DMS53 (cell line): ENCODE data around the gene ABHD17C.

Experiments
- DNase-seq: peaks from one replicate; lab custom pipeline; 2025; lab: John Stamatoyannopoulos, UW

ABHD17C gene

GRCh38 chr15:80766275-80766674 lies 71.2 kb downstream of the ABHD17C start:
- peak; percentile 26 for DNase-seq

DNA sequence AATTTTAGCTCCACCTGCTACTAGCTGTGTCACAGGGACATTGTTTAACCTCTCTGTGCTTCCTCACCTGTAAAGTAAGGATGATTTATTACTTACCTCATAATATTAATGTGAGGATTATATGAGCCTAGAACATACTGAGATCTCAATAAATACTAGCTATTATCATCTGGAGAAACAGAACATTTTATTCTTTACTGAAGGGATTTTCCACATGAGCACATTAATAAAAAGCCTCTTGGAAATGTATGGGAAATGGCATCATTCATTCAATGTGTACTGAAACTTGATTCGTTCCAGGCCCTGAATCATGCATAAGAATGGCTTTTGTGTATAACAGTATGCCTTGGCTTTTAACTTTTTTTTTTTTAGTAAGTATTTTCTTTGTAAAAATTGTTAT lies 73.0 kb downstream of the ABHD17C start:
- DNase-seq: no peak

DNA sequence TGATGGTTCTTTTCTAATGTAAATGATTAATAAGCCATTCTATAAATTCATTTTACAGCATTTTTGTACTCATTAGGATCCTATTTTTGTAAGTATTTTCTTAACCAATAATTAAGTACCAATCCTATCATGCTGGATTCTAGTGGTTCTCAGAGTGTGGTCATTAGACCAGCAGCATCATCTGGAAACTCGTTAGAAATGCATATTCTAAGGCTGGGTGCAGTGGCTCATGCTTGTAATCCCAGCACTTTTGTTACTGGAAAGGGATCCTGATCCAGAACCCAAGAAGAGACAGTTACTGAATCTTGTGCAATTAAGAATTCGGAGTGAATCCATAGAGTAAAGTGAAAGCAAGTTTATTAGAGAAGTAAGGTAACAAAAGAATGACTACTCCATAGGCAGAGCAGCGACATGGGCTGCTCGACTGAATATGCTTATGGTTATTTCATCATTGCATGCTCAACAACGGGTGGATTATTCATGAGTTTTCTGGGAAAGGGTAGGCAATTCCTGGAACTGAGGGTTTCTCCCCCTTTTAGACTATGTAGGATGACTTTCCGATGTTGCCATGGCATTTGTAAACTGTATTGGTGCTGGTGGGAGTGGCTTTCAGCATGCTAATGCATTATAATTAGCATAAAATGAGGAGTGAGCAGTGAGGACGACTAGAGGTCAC lies 74.2 kb downstream of the ABHD17C start:
- no peak for DNase-seq

DNA sequence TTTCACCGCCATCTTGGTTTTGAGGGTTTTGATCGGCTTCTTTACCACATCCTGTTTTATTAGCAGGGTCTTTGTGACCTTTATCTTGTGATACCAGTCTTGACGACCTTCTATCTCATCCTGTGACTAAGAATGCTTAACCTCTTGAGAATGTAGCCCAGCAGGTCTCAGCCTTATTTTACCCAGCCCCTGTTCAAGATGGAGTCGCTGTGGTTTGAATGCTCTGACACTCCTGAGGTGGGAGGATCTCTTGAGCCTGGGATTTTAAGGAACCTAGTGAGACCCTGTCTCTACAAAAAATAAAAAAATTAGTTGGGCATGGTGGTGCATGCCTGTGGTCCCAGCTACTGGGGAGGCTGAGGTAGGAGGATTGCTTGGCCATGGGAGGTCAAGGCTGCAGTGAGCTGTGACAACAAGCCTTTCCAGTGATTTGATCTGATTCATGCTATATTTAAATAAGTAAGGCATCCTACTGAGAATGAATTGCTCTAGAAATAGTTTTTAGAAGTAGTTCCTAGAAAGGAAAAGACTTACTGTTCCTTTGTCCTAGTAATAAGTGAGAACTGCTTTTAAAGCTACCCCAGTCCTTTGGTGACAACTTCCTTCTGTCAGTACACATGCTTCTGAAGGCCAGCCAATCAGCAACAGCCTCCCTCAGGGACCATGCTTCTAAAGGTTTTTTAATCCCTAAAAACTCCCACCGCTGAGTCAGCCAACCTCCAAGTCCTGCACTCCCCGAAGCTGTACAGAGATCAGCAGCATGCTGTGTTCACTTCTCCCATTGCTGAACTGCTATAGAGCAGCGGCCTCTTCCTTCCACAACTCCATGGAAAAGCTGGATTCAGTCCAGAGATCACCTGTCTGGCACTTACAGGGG lies 75.0 kb downstream of the ABHD17C start:
- no peak for DNase-seq

GRCh38 chr15:80773122-80773551 lies 78.0 kb downstream of the ABHD17C start:
- no peak for DNase-seq

DNA sequence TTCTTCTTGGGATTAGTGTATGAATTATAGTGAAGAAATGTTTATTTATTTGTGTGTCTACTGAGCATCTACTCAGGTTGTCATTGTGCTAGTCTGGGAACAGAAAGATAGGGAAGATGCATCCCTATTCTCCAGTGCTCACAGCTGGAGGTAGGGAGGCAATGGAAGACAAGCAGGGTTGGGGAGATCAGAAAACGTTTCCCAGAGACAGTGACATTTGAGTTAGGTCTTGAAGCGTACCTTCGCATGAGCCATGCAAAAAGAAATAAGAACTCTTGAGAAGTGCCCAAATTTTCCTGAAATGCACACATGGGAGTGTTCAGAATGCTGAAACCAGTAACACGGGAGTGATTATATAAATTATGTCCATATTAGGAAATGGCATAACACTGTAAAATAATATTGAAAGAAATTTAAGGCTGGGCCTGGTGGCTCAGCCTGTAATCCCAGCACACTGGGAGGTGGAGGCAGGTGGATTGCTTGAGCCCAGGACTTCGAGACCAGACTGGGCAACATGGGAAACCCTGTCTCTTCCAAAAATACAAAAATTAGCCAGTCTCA lies 78.8 kb downstream of the ABHD17C start:
- no peak for DNase-seq

GRCh38 chr15:80774486-80774885 lies 79.4 kb downstream of the ABHD17C start:
- no peak for DNase-seq

DNA sequence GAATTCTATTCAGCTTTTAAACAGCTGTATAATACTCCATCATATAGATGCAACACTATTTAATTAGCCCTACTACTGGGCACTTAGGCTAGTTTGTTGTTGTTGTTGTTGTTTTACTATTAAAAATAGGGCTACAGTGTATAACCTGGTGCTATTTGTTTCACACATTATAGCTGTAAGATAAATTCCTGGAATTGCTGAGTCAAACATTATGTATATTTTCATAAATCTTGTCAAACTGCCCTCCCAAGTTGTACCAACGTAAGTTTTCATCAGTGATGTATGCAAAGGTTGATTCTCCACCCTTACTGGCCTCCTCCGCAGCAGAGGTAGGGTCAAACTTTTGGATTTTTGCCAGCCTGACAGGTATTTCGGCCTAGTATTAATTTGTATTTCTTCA lies 80.2 kb downstream of the ABHD17C start:
- no peak for DNase-seq

GRCh38 chr15:80776420-80777045 lies 81.4 kb downstream of the ABHD17C start:
- DNase-seq: peak; percentile 84

- no peak for DNase-seq
Measured at GRCh38 chr15:80777137-80777536, 82.0 kb downstream of the ABHD17C start.

- DNase-seq: peak; percentile 42
Measured at GRCh38 chr15:80777826-80778620, 82.9 kb downstream of the ABHD17C start.

- DNase-seq: no peak
Measured at GRCh38 chr15:80778621-80778963, 83.5 kb downstream of the ABHD17C start.

DNA sequence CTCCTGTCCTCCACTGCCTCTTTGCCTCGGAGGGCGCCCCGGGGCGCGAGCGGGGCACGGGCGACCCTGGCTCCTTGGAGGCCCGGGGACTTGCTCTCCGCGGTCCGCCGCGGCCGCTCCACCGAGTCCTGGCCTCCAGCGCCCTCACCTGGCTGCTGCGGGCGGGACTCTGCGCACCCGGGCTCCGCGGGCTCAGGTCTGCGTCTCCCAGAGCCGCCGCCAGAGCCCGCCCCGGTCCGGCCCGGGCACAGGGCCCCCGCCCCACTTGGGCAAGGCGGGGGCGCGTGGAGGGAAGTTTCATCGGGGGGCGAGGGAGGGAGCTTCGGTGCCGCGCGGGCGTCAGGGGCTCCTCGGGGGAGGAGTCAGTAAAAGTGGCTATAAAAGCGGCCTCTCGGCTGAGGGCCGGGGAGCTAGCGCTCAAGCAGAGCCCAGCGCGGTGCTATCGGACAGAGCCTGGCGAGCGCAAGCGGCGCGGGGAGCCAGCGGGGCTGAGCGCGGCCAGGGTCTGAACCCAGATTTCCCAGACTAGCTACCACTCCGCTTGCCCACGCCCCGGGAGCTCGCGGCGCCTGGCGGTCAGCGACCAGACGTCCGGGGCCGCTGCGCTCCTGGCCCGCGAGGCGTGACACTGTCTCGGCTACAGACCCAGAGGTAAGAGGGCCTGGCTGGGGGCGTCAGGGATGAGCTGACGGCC lies 84.0 kb downstream of the ABHD17C start, which contains the start of gene CEMIP:
CEMIP (plus strand) TSS at position 407 of the 694 bp plus-strand sequence. CDS start 94,510 bp downstream, outside the sequence.
- DNase-seq: peak; percentile 86

- DNase-seq: peak; percentile 79
Measured at GRCh38 chr15:80779658-80780415, 84.7 kb downstream of the ABHD17C start.

DNA sequence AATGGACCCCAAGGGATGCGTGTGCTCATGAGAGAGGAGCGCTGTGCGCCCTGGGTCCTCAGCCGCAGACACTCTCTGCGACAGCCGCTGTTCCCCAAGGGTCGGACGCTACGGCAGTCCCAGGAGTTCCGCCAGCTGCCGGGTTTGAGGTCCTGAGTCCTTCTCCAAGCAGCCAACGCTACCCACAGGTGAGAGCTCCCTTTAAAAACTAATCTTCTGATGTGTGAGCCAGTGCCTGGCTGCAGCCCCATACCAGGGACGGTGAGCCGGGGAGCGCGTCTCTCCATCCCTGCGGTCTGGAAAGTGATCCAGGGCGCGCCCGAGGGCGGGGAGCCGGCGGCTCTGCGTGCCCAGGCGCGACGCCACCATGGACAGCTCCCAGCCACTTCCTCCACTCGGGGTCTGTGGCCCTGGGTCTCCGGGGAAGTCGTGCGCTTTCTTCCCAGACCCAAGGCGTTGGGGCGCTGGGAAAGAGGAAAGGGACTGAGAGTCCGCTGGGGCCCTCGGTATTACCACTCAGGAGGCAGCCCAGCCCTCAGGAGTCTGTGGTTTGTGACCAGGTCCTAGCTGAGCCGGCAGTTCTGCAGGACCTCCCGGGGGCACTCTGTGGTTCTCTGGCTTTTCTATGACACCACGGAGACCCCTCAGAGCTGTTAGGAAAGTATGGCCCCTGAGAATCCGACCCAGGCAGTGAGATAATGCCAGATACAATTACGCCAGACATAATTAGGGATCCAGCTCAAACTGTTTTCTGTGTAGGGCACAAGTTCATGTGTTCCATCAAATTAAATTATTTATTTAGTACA lies 85.5 kb downstream of the ABHD17C start:
- DNase-seq: peak; percentile 63

- DNase-seq: no peak
Measured at GRCh38 chr15:80783260-80783659, 88.2 kb downstream of the ABHD17C start.

- no peak for DNase-seq
Measured at GRCh38 chr15:80785335-80785734, 90.2 kb downstream of the ABHD17C start.

DNA sequence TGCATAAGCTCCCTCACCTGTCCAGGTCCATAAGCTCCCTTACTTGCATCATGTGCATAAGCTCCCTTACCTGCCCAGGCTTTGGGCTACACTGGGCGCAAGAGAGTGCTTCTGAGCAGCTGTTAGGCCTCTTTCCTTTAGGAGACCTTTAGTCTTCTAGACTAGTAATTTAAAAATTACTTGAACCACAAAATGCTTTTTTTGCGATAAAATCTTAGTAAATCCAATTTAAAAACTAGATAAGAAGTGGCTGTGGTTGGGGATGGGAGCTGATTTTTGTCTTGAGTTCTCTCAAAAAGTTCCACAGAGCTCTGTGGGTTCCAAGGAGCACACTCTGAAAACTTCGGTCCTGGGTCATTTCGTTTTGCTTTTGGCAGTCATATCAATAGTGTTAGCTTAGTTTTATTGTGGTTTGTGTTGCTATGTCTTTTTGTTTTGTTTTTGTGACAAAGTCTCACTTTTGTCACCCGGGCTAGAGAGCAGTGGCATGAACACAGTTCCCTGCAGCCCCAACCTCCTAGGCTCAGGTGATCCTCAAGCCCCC lies 90.8 kb downstream of the ABHD17C start:
- no peak for DNase-seq

DNA sequence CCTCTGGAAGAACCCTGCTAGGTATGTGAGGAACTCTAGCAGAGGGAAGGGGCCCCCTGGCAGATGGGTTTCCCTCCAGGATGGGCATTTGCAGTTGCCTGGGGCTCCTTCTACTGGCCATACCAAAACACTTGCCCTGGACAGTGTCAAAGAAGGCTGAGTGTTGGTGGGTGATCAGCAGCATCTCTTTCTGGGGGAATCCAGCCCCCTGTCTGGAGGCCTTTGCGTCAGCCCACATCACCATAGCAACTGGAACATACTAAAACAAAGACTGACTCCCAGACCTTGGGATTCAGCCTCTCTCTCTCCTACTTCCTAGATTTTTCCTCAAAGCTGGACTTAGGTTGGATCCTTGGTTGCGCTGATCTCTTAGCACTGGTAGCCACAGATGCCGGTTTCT lies 92.2 kb downstream of the ABHD17C start:
- no peak for DNase-seq
